HUES48 (cell line): ENCODE measurements around the gene CDKL2.
"Not testable (repeated sequence)": the region's sequence is repeated elsewhere in the genome, so short reads cannot be mapped to it uniquely, and the experiment has no call there.

ENCODE experiments used
- H3K27ac ChIP-seq: one replicate; pipeline ENCODE4 v1.7.0; 2013; ENCODE audit warnings: low read depth, low read length, inconsistent platforms
- H3K27me3 ChIP-seq: 2 replicates; pipeline ENCODE4 v1.6.1; 2013; ENCODE audit warnings: mild to moderate bottlenecking, low read length; ENCODE audit not compliant: control insufficient read depth, insufficient read depth
- H3K36me3 ChIP-seq: 2 replicates; pipeline ENCODE4 v1.6.1; 2013; ENCODE audit warnings: low read length; ENCODE audit not compliant: control insufficient read depth, insufficient read depth
- H3K4me1 ChIP-seq: 2 replicates; pipeline ENCODE4 v1.6.1; 2013; ENCODE audit warnings: mild to moderate bottlenecking, low read length; ENCODE audit not compliant: control insufficient read depth, insufficient read depth
- H3K4me3 ChIP-seq: 2 replicates; pipeline ENCODE4 v1.5.1; 2013; ENCODE audit warnings: mild to moderate bottlenecking, low read depth, low read length
- H3K9ac ChIP-seq: 2 replicates; pipeline ENCODE4 v1.6.1; 2013; ENCODE audit warnings: mild to moderate bottlenecking, low read depth, low read length, moderate library complexity
- H3K9me3 ChIP-seq: 2 replicates; pipeline ENCODE4 v1.6.1; 2013; ENCODE audit warnings: low read length; ENCODE audit not compliant: control insufficient read depth, insufficient read depth

The CDKL2 gene

DNA sequence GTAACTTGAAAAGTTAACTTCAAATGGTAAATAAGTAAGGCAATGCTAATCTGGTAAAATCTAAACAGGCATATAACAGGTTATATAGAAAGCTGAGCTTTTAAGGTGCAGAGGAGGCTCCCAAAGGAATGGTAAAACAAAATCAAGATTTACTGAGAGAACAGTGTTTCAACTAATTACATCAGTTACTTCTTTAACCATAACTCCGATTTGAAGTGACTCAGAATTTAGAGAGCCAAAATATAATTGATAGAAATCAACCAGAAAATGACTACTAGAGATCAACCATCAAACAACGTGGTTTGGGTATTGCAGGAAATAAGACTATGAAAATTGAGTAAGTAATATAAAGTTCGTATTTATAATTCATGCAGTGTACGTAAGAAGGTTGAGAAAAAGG lies 36.0 kb upstream of the CDKL2 start:
- peaks cover 52% of the 10 kb centered on the region for H3K4me1 ChIP-seq
- H3K27ac ChIP-seq: no peak overlapping the region
- no peaks in the 10 kb centered on the region for H3K9me3 ChIP-seq
- no peak overlapping the region for H3K9ac ChIP-seq
- peak overlapping the region; percentile 29; the same call in 1 of the 2 replicates for H3K4me3 ChIP-seq
- H3K27me3 ChIP-seq: no peaks in the 10 kb centered on the region
- peaks cover 25% of the 10 kb centered on the region for H3K36me3 ChIP-seq

DNA sequence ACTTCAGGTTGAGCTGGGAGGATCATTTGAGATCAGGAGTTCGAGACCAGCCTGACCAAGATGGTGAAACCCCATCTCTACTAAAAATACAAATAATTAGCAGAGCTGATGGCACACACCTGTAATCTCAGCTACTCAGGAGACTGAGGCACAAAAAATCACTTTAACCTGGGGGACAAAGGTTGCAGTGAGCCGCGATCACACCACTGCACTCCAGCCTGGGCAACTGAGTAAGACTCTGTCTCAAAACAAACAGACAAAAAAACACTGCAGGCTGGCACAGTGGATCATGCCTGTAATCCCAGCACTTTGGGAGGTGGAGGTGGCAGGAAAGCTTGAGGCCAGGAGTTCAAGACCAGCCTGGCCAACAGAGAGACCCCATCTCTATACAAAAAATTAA lies 34.3 kb upstream of the CDKL2 start:
- not testable (repeated sequence) for H3K4me3 ChIP-seq, H3K9me3 ChIP-seq, H3K9ac ChIP-seq, H3K27ac ChIP-seq, H3K27me3 ChIP-seq
- Histone ChIP-seq H3K36me3 (peaks cover 38% of the 10 kb centered on the region), H3K4me1 (peaks cover 45% of the 10 kb centered on the region)

DNA sequence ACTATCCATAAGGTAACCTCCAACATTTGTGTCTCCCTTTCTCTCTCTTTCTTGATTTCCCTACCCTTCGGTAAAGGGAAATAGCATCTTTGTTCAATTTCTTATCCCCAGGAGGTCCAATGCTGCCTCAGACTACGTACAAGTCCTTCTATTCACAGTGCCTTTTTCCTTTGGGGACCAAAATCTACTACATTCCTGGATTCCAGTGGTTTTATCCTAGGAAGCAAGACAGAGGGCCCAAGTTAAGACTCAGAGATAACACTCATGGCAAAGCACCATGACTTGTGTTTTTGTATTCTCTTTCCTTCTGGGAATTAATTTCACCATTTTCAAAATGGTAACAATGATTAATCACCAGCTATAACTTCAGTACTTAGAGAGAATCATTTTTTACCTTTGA lies 32.3 kb upstream of the CDKL2 start:
- Histone ChIP-seq H3K9me3 (no peaks in the 10 kb centered on the region), H3K4me1 (peaks cover 26% of the 10 kb centered on the region), H3K9ac (no peak overlapping the region), H3K4me3 (no peak overlapping the region), H3K27me3 (no peaks in the 10 kb centered on the region), H3K27ac (peak overlapping the region; percentile 4), H3K36me3 (peaks cover 57% of the 10 kb centered on the region)

DNA sequence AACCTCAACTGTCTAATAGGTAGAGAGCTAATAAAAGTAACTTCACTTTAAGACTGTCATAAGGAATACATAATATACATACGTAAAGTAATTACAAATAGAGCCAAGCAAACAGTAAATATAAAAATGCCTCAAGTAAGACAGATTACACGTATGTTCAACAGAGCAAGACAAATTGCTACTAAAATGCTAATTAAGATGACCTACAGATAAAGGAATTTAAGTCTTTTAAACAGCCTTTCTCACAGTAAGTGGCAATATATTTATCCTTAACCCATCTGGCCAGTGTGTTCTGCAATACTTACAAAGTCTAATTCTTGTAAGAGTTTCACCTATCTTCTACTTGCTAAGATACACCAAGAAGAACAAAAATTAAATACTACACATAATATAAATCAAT lies 30.2 kb upstream of the CDKL2 start:
- Histone ChIP-seq H3K27me3 (no peaks in the 10 kb centered on the region), H3K4me1 (peaks cover 9% of the 10 kb centered on the region), H3K27ac (no peak overlapping the region), H3K4me3 (no peak overlapping the region), H3K36me3 (peaks cover 75% of the 10 kb centered on the region), H3K9ac (no peak overlapping the region), H3K9me3 (no peaks in the 10 kb centered on the region)

DNA sequence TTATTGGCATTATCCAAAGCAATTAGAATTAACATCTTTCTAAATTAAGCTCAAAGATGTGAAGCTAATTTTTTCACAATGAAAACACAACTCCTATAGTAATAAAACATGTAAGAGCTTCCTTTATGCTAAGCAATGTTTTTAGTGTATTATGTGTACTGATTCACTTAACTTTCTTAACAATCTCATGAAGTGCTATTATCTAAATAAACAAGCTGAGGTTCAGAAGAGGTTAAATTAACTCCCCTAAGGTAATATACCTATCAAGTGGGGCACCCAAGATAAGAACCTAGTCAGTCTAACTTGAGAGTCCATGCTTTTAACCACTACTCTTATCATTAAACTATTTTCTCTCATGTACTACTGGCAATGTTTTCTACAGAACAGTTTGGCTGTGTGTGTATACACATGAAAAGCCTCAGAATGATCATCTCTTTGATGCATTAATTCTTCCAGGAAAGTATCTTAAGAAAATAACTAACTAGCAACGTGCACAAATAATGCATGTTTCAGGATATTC lies 29.2 kb upstream of the CDKL2 start:
- Histone ChIP-seq H3K4me3 (no peak overlapping the region), H3K9ac (no peak overlapping the region), H3K36me3 (peaks cover 84% of the 10 kb centered on the region), H3K27ac (no peak overlapping the region), H3K9me3 (no peaks in the 10 kb centered on the region), H3K4me1 (peaks cover 6% of the 10 kb centered on the region; the same call in 1 of the 2 replicates), H3K27me3 (no peaks in the 10 kb centered on the region)

DNA sequence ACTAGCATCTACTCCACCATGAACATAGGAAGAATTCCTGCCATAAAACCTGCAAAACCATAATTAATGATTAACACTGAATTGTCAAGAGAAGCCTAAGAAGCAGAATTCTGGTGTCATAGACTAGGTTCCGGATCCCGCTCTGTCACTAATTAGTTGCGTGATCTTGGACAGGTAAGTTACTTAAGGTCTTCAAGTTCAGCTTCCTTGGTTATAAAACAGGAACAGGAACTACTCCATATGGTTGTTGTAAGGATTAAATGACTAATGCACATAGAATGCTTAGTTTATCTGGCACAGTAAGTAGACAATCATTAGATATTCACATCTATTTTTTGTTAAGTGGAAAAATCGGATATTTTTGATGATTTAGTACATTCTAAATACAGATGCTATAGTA lies 28.5 kb upstream of the CDKL2 start:
- Histone ChIP-seq H3K4me3 (no peak overlapping the region), H3K9me3 (no peaks in the 10 kb centered on the region), H3K27me3 (no peaks in the 10 kb centered on the region), H3K36me3 (peaks cover 91% of the 10 kb centered on the region), H3K27ac (no peak overlapping the region), H3K4me1 (peaks cover 9% of the 10 kb centered on the region; the same call in 1 of the 2 replicates), H3K9ac (no peak overlapping the region)

DNA sequence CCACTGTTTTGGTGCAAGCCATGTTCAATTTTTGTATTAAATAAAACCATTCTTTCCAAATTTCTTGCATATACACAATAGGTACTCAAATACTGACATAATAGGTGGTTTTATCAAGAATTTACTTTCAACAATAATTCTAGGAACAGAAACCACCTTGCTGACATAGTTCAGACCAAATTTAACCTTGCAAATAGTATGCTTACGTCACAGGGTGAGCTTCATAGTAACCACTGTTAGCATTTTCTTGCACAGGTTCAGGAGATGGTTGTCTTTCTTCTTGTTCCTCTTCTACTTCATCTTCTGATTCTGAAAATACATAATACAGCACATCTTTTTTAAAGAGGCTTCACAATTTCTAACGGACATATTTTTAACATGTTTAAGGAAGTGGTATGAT lies 25.2 kb upstream of the CDKL2 start:
- no peak overlapping the region for H3K9ac ChIP-seq
- peaks cover 4% of the 10 kb centered on the region; the same call in 1 of the 2 replicates for H3K4me1 ChIP-seq
- no peaks in the 10 kb centered on the region for H3K27me3 ChIP-seq
- no peak overlapping the region for H3K27ac ChIP-seq
- H3K36me3 ChIP-seq: peaks cover 99% of the 10 kb centered on the region
- no peaks in the 10 kb centered on the region for H3K9me3 ChIP-seq
- no peak overlapping the region for H3K4me3 ChIP-seq

DNA sequence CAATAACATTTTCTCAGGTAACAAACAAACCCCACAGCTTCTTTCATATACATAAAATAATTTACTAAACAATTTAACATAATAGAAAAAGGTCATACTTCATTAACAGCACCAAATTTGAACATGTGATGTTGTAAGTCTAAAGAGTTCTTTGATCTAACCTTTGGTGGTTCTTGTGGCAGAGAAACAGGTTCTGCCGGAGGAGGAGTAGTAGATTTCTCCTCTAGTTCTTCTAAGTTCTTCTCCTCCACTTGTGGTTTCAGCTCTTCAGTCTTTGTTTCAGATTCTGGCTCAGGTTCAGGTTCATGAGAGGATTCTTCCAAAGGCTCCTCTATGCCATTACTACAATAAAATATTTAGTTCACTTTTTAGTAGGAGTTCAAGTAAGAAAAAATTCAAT lies 24.6 kb upstream of the CDKL2 start:
- no peaks in the 10 kb centered on the region for H3K9me3 ChIP-seq
- peaks cover 99% of the 10 kb centered on the region for H3K36me3 ChIP-seq
- no peaks in the 10 kb centered on the region for H3K27me3 ChIP-seq
- no peak overlapping the region for H3K27ac ChIP-seq
- no peak overlapping the region for H3K4me3 ChIP-seq
- peaks cover 3% of the 10 kb centered on the region; the same call in 1 of the 2 replicates for H3K4me1 ChIP-seq
- no peak overlapping the region for H3K9ac ChIP-seq

DNA sequence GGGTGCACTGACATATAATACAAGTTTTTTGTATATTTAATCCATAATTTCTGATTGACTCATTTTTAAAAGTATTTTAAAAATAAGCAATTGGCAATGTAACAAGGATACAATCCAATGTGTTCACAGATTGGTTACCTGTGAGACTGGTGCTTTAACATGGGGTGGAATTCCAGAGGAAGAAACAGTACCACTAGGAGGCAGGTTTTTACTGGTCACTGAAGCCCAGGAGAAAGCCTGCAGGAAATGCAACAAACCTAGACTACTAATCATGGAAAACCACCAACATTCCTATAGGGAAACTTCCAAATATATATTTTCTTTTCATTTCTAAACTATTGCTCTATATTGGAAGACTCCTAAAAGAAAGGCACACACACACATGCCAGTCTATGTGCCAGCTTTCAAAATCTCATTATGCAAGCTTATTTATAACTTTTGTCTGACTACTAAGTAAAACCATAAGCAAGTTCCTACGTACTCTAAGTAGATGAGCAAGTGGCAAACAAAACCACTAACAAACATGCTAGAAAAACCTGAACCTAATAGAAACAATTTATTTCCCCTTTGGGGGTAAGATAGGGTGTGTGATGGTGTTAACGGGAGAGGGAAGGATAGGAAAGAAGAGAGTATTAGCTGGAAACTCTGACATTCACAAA lies 23.6 kb upstream of the CDKL2 start:
- H3K36me3 ChIP-seq: peaks cover 98% of the 10 kb centered on the region
- H3K9me3 ChIP-seq: no peaks in the 10 kb centered on the region

DNA sequence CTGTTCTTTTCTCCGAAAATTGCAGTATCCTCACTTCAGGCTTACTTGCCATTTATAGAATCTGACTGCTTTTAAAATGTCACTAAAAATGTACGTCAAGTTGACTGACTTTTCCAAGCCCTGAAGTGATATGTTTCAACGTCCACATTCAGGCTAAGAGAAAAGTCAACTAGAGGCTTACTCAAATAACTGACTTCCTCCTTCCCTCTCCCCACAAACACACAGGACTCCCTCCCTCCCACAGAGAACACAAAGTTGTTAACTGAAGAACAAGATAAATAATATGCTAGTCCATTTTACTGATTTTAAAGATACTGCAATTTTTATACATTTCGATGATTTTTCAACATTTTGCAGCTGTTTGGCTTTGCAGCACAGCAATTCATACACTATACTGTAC lies 13.8 kb upstream of the CDKL2 start:
- H3K4me3 ChIP-seq: no peak overlapping the region
- H3K27me3 ChIP-seq: no peaks in the 10 kb centered on the region
- H3K36me3 ChIP-seq: peaks cover 77% of the 10 kb centered on the region
- no peak overlapping the region for H3K27ac ChIP-seq
- no peak overlapping the region for H3K9ac ChIP-seq
- no peaks in the 10 kb centered on the region for H3K4me1 ChIP-seq
- no peaks in the 10 kb centered on the region for H3K9me3 ChIP-seq

More for the DNA sequence above, 23.6 kb upstream of the CDKL2 start:
- Histone ChIP-seq H3K4me1 (peaks cover 3% of the 10 kb centered on the region; the same call in 1 of the 2 replicates), H3K27ac (peak overlapping the region; percentile 3), H3K9ac (no peak overlapping the region), H3K27me3 (no peaks in the 10 kb centered on the region), H3K4me3 (no peak overlapping the region)

DNA sequence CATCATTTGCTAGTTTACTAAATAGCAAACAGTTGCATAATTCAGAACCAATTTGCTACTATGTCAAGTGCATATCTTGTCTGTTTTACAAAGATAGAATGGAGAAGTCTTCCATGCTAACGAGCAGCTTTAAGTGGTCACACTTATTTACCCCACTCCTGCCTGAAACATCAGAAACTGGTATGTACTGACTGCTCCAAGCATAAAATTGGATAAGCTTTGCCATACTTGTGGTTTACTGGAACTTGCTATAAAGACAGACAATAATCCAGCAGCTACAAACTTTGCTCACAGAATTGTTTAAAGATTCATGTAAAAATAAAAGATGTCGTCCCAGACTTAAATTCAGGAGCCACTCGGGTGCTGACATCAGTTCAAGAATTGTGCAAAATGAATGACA lies 13.3 kb upstream of the CDKL2 start:
- peaks cover 73% of the 10 kb centered on the region for H3K36me3 ChIP-seq
- no peaks in the 10 kb centered on the region for H3K4me1 ChIP-seq
- H3K4me3 ChIP-seq: no peak overlapping the region
- H3K27ac ChIP-seq: no peak overlapping the region
- no peaks in the 10 kb centered on the region for H3K27me3 ChIP-seq
- H3K9me3 ChIP-seq: no peaks in the 10 kb centered on the region
- H3K9ac ChIP-seq: no peak overlapping the region
